GM21528 (cell line): Measurements from ENCODE around the gene ARID1B.

ENCODE experiments used
- ATAC-seq: cut with Tn5 transposase; IDR thresholded peaks from one replicate; pipeline ENCODE4 v1.9.1; 2021; ENCODE audit warnings: mild to moderate bottlenecking, moderate library complexity; ENCODE audit not compliant: unreplicated experiment, low FRiP score

ARID1B gene

GRCh38 chr6:157005940-157006339, 228.8 kb downstream of the ARID1B start:
- no peak for ATAC-seq

DNA sequence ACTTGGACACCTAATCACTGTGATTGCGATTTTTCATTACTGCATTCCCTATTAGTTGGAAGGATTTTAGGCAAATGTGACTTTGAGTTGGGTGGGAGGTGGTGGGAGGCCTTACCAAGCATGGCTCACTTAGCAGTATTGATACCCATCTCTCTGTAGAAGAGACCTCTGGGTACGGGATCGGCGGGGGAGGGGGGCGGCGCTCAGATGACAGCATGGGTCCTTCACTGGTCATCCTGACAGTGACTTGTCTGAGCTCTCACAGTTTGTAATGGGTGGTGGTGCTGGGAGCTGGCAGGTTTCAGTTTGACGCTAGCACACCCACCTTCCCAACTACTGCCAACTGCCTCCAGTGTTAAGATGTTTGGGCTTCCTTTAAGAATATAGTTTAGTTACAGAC, 231.4 kb downstream of the ARID1B start:
- no peak for ATAC-seq

DNA sequence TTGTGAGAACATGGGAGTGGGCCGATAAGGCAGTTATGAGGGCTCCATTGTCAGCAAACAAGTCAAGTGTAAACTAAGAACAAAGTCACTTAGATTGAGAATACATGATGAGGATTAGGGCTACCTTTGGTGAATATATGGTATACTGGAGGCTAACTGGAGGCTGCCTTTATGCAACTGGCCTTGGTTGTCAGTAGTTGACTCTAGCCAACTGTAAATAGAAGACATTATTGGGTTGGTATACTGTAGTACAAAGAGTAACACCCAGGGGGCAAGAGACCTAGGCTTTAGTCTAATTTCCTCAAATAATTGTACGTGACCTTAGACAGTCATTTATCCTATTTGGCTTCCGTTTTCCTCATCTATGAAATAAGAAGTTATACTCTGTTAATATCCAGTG, 235.2 kb downstream of the ARID1B start:
- no peak for ATAC-seq

DNA sequence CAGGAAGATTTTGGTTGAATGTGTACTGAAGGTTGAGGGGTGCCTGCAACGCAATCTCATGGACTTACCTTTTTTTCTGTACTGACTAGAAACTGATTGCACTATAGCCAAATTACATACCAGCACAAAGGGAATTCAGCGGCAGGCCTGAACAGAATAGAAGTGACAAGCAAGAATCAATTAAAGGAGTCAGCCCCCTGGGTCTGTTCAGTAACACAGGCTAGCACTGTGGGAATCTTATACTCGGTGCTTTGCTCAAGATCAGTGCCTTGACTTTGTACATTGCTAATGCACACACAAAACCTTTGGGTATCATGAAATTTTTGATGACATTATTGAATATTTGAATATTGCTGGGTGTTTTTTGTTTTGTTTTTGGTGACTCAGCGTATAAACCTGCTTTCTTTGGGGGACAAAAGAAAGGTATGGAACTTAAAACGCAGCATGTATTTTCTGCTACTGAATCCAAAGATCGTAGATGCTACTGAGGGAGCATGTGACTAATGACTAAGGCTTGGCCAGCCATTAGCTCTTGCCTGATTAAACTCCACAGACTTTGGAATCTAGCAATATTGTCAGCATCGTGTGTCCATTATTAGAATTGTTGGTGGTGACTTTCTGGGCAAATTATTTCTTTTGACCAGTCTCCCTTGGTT, 236.6 kb downstream of the ARID1B start:
- no peak for ATAC-seq

GRCh38 chr6:157014871-157015270, 237.7 kb downstream of the ARID1B start:
- no peak for ATAC-seq

GRCh38 chr6:157017022-157017421, 239.8 kb downstream of the ARID1B start:
- no peak for ATAC-seq

GRCh38 chr6:157017861-157018260, 240.7 kb downstream of the ARID1B start:
- ATAC-seq, result no peak

DNA sequence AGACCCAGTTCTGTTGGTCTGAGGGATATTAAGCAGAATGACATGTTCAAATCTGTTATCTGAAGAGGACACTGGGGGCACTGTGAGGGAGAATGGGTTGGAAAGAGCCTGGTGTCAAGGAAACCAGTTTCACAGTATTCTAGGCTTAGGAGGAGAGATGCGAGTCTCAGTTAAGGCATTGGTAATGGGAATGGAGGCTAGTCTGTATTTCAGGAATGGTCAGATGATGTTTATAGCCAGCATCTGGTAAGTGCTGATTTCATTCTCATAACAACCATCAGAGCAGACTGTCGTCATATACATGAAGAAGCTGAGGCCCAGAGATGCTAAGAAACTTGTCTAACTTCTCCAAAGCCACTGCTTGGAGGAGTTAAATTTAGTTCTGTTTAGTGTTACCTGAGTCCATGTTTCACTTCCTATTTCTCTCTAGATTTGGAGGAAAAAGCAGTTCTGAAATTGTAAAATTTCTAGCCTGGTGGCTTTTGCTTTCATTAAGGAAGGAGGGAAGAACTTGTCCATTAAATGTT, 242.0 kb downstream of the ARID1B start:
- ATAC-seq, result no peak

DNA sequence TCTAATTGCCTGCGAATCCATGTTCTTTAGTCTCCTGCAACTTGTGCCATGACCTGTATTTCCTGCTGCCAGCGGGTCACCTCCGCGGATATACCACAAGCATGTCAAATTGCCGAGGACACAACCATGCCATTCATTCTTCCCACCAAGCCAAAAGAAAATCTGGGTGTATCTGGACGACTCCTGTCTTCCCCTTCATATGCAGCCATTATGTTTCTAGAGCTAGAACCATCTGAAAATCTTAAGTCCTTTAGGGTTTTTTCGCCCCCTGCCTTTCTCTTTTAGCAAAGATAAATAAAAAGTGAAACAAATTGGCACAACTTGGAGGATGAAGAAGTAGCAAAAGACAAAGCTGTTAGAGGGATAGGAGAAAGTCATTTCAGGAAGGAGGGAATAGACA, 242.6 kb downstream of the ARID1B start:
- ATAC-seq, result no peak

DNA sequence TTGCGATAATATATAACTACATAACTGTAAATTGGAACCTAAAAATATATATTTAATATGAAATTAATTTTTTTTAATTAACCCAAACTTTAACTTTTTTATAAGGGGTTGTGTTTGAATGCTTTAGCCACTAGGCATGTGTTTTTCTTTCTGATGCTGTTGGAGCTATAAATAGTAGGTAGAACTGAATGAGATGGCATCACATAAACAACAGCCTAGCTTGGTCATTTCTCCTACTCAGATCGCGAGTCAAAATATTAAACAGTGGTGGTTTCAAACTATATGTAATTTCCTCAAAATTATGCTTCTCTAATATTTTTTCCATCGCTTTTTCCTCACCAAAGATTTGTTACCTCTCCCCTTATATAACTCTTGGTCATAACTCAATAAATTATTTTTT, 243.2 kb downstream of the ARID1B start:
- ATAC-seq, result no peak

DNA sequence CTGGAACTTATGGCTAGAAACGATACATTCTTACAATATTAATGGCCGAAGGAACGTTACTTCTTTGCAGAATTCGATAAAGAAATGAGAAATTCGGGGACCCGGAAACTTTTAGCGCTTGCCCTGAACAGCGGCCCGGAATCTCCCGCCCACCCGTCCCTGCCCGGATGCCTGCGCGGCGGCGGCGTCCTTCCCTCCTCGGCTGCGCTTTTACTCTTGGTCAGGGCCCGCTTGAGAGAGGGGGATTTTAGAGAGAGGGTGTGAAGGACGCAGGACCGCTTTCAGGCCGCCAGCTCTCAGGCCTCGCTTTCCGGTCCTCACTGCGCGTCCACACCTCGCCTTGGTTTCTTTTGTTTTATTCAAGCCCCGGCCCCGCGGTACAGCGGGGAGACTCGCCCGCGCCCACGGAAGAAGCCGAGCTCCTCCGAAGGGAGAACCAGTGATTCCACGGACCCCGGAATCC, 243.7 kb downstream of the ARID1B start:
- ATAC-seq, result peak; percentile 49

GRCh38 chr6:157021344-157021992, 244.3 kb downstream of the ARID1B start:
- ATAC-seq, result peak; percentile 86

GRCh38 chr6:157021993-157022740, 245.0 kb downstream of the ARID1B start:
- peak; percentile 59 for ATAC-seq

GRCh38 chr6:157023958-157024357, 246.8 kb downstream of the ARID1B start:
- ATAC-seq, result no peak

DNA sequence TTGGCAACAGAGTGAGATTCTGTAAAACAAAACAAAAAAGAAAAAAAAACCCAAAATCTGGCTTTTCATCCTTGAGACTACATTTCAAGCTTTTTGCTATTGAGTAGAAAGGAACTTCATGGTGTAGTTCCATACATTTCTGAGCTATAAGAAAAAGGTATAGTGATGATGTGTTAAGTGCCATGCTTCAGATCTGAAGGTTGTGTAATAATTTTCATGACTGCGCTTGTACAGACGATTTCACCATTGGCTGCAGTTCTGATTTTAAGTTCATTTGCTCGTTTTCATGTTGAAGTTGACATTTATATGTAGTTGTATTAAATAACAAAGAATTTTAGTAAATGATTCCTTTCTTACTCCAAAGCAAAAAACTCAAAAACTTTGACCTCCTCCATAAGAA, 247.6 kb downstream of the ARID1B start:
- no peak for ATAC-seq

- no peak for ATAC-seq
These were observed 248.3 kb downstream of the ARID1B start for GRCh38 chr6:157025437-157025836.

DNA sequence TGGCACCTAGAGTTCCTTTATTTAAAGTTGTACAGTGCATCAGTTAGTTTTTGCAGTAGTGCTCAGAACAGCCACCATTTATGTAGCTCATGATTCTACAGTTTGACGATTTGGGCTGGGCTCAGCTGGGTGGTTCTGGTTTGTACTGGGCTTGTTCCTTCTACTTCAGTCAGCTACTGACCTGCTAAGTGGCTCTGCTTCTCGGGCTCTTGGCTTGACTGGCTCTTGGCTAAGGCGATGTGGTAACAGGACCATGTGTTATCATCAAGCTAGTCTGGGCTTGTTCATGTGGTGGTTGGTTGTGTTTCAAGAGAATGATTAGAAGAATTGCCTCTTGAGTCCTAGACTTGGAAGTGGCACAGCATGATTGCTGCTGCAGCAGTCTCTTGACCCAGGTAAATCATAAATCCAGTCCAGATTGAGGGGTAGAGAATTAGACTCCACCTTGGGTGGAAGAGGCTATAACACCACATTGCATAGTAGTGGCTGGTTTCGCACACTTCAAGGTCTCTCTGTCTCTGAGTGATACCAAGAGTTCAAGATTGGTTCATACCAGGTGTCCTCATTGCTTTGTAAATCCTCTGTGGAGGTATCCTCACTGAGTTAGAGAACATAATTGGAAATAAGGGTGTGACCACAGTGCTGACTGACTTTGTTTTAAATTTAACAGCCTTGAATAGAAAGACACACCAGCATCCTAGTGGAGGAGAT, 253.0 kb downstream of the ARID1B start:
- no peak for ATAC-seq

DNA sequence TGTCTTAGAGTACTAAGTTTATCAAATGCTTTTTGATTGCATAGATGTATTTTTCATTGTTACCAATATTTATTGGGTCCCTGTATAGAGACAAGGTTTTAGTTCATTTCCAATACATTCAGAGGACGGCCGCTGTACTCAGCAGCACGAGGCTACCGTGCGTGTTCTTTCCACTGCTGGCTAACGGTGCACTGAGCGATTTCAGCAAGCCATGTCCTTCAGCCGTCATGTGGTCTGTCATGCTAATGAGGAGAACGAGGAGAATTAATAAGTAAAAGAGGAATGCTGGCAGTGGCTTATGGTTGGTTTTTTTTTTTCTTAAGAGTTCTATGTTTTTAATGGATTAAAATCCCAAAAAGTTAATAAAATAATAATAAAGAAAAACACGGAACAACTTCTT, 253.6 kb downstream of the ARID1B start:
- no peak for ATAC-seq

DNA sequence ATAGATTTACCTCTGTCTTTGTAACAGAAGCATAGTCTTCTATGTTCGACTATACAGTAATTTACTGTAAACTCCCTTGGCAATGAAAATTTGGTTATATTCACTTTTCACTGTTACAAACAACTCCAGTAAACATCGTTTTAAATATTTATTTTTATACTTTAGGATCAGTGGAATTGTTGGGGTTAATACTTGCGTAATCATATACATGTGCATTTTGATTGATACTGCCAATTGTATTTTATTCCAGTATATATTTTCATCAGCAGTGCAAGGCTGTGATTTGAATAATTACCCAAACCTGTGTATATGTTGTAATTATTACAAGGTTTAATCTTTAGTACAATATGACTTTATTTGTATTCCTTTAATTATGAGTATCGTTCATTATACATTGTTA, 255.7 kb downstream of the ARID1B start:
- ATAC-seq, result no peak

DNA sequence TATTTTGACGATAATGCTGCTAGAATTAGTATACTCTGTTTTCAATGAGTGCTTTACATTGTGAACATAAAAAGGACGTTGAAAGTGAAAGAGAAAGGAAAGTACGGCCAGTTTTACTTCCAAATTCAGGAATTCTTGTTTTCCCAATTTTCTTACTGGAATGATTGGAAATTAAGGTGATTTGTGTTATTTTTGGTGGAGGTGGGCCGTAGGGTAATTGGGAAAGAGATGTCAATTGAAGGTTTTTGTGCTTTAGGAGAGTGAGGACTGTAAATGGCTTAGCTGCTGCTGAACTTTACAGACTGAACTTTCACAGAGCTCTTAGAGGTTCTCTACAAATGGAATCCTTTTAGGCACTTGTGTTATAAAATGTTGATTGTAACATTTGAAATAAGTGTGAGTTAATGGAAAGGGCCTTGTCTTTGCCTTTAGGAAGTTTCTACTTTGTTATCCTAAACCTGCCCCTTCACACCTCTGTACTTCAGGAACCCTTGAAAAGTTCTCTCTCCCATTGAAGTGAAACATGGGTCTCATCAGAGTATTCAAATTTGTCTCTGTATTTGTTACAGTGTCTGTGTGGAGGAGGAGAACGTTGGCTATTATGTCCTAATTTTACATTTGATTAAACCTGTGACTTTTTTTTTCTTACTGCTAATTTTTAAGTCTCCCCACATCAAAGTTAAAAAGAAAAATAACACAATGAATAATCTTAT, 256.4 kb downstream of the ARID1B start:
- ATAC-seq, result peak; percentile 51
